ENCODE data around the gene APBA1. TPM values are rescaled to one million over a fixed set of nuclear protein-coding genes. Genes with fewer than 3 reads are reported as not detected.
"Not testable (repeated sequence)": the region's sequence is repeated elsewhere in the genome, so short reads cannot be mapped to it uniquely, and the experiment has no call there.

The APBA1 gene
- total and polyA plus RNA-seq, 9 of the 15 experiments (the other 6 are each of a cell fraction or from before 2014, with no cell fraction given): 0.01 to 0.02 TPM; not detected in 7

DNA sequence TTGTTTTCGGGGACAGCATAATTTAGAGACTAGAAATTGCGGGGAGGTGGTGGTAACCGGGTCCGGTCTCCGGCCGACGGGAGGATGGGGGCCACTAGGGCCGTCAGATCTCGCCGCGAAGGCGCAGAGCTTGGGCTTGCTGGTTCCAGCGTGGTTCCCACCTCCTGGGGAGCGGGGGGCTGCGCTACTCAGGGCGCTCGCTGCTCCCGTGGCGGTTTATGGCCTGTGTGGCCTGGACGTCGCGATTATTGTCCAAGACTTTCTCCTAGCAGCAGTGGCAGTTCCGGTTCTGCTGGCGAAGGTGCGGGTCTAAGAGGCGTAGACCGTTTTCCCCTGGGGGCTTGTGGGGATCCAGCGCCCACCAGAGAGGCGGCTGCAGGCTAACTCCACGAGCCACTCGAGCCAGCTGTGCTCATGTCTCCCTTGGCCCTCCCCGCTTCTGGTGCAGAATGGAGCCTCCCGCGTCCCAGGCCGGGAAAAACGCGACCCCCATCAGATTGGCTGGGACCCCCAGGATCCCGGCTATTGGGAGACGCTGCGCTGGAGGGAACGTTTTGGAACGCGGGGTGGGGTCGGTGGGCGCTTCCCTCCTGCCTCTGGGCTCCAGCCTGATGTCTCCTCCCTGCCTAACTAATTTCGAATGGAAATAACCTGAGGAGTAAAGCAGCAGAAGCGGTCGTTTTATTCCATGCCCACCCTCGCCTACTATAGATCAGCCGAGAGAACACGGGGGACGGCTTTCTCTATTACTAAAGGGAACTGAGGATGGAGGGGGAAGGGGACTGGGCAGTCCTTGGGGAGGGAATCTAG lies 260.0 kb downstream of the APBA1 start (continued):
- TF ChIP-seq, protein P1, sequence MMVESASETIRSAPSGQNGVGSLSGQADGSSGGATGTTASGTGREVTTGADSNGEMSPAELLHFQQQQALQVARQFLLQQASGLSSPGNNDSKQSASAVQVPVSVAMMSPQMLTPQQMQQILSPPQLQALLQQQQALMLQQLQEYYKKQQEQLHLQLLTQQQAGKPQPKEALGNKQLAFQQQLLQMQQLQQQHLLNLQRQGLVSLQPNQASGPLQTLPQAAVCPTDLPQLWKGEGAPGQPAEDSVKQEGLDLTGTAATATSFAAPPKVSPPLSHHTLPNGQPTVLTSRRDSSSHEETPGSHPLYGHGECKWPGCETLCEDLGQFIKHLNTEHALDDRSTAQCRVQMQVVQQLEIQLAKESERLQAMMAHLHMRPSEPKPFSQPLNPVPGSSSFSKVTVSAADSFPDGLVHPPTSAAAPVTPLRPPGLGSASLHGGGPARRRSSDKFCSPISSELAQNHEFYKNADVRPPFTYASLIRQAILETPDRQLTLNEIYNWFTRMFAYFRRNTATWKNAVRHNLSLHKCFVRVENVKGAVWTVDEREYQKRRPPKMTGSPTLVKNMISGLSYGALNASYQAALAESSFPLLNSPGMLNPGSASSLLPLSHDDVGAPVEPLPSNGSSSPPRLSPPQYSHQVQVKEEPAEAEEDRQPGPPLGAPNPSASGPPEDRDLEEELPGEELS (CRISPR knock-in tag; IDR thresholded peaks at IDR 0.05; ENCODE audit: borderline replicate concordance): no peak
- no peak for TF ChIP-seq ADNP (tag; IDR thresholded peaks at IDR 0.05)

DNA sequence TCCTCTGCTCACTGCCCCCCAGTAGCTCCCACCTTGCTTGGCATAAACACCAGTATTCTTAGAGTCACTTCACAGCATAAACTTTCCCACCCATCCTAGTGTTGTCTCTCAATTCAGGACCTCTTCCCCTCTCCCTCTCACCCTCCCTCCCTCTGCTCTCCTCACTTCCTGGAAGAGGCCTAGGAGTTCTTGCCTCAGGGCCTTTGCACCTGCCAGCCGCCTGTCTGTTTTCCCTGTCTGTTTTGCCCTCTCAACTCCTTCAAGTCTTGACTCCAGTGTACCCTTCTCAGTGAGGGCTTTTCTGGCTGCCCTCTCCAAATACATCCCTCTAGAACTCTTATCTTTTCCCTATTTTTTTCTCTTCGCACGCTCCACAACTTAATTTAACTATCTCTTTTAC lies 260.9 kb downstream of the APBA1 start:
- H3K79me2 ChIP-seq (ENCODE audit: control insufficient read depth, insufficient read depth, low read length): no peaks in the 10 kb centered on the region
- FAIRE-seq: no peak
- H3K4me1 ChIP-seq (replicated peaks in 1 of 2; ENCODE audit: control insufficient read depth in 2 of 2, insufficient read depth in 2 of 2, low read length in 2 of 2): peaks cover 0 to 11% of the 10 kb centered on the region in 2 experiments; a peak in 2 of 5 replicates
- H3K9ac ChIP-seq (ENCODE audit: insufficient read depth in 1 of 2, low read depth in 2 of 2, low read length in 2 of 2): no peak overlapping the region
- WGBS (ENCODE audit: insufficient coverage, low coverage, missing lambda C conversion rate): 22% methylated on average over 3 of the region's 3 CpGs
- H3K9me1 ChIP-seq (ENCODE audit: control insufficient read depth, insufficient read depth, low read length): no peaks in the 10 kb centered on the region
- TF ChIP-seq HNRNPH1 (optimal IDR thresholded peaks at IDR 0.05; ENCODE audit: low read depth, low read length): no peak
- no peak for TF ChIP-seq ZNF778 (CRISPR knock-in tag; IDR thresholded peaks at IDR 0.05)
- TF ChIP-seq ZNF140 (CRISPR knock-in tag; IDR thresholded peaks at IDR 0.05): no peak
- no peak for TF ChIP-seq SPI1 (IDR thresholded peaks at IDR 0.05; ENCODE audit: borderline replicate concordance, low read depth, low read length)
- no peak for TF ChIP-seq ZNF444 (CRISPR knock-in tag; IDR thresholded peaks at IDR 0.05)
- TF ChIP-seq GTF2E2 (tag; IDR thresholded peaks at IDR 0.05): no peak
- TF ChIP-seq ZNF274 (IDR thresholded peaks at IDR 0.05; ENCODE audit: borderline replicate concordance, low read depth, low read length): no peak
- no peak for ATAC-seq
- intact Hi-C loops (cut with micrococcal nuclease): no loop called here
- CTCF ChIA-PET (ENCODE audit: low intra/inter-chr PET ratio): no interaction called here
- H3K36me3 ChIP-seq (ENCODE audit: control insufficient read depth, insufficient read depth, low read length): no peaks in the 10 kb centered on the region
- H3K4me2 ChIP-seq (ENCODE audit: insufficient read depth, low read length): no peak overlapping the region
- in situ Hi-C loops (cut with MboI): no loop called here
- no peak overlapping the region for H2AFZ ChIP-seq (ENCODE audit: low read depth, low read length)
- POLR2A ChIA-PET: interaction anchor here (0.6 kb wide), 1 partner anchor 85 kb away, joined by 3 read pairs; no protein-coding TSS in a partner anchor
- peaks cover 3 to 12% of the 10 kb centered on the region in 2 experiments; a peak in 3 of 5 replicates for H3K27me3 ChIP-seq (ENCODE audit: control insufficient read depth in 2 of 2, insufficient read depth in 2 of 2, low read length in 2 of 2)
- BruUV-seq (replicated peaks): no TSS peak
- no peak overlapping the region for H3K27ac ChIP-seq (ENCODE audit: extremely low read depth, low read depth, low read length)
- no peak for DNase-seq (ENCODE audit: extremely low read depth in 1 of 4, low spot score in 3 of 4)
- no peaks in the 10 kb centered on the region for H4K20me1 ChIP-seq (replicated peaks; ENCODE audit: control insufficient read depth, insufficient read depth, low read length)
- H3K4me3 ChIP-seq: no peak overlapping the region
- no peaks in the 10 kb centered on the region for H3K9me3 ChIP-seq (replicated peaks; ENCODE audit: control insufficient read depth, insufficient read depth, low read depth, low read length)

DNA sequence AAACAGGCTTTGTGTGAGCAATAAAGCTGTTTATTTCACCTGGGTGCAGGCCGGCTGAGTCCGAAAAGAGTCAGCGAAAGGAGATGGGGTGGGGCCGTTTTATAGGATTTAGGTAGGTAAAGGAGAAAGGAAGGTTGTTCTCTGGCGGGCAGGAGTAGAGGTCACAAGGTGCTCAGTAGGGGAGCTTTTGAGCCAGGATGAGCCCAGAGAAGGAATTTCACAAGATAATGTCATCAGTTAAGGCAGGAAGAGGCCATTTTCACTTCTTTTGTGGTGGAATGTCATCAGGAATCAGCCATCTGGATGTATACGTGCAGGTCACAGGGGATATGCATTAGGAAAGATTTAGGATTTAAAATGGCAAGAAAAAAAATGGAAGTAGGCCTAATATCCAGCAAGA lies 262.2 kb downstream of the APBA1 start:
- POLR2A ChIA-PET; CTCF ChIA-PET (ENCODE audit: low intra/inter-chr PET ratio): not testable (repeated sequence)

More for the DNA sequence above, 262.2 kb downstream of the APBA1 start:
- 0% methylated on average over 1 of the region's 6 CpGs for WGBS (ENCODE audit: insufficient coverage, low coverage, missing lambda C conversion rate)
- FAIRE-seq; H3K79me2 ChIP-seq (ENCODE audit: control insufficient read depth, insufficient read depth, low read length); H3K36me3 ChIP-seq (ENCODE audit: control insufficient read depth, insufficient read depth, low read length); H3K4me2 ChIP-seq (ENCODE audit: insufficient read depth, low read length); DNase-seq (ENCODE audit: extremely low read depth in 1 of 4, low spot score in 3 of 4); in situ Hi-C loops (cut with MboI); intact Hi-C loops (cut with micrococcal nuclease); H2AFZ ChIP-seq (ENCODE audit: low read depth, low read length); H3K9me1 ChIP-seq (ENCODE audit: control insufficient read depth, insufficient read depth, low read length); H3K9me3 ChIP-seq (replicated peaks; ENCODE audit: control insufficient read depth, insufficient read depth, low read depth, low read length); BruUV-seq (replicated peaks); H4K20me1 ChIP-seq (replicated peaks; ENCODE audit: control insufficient read depth, insufficient read depth, low read length); ATAC-seq; H3K4me3 ChIP-seq; H3K9ac ChIP-seq (ENCODE audit: insufficient read depth in 1 of 2, low read depth in 2 of 2, low read length in 2 of 2); H3K27ac ChIP-seq (ENCODE audit: extremely low read depth, low read depth, low read length): not testable (repeated sequence)
- H3K27me3 ChIP-seq (ENCODE audit: control insufficient read depth in 2 of 2, insufficient read depth in 2 of 2, low read length in 2 of 2): peaks cover 3 to 12% of the 10 kb centered on the region in 2 experiments; a peak in 3 of 5 replicates
- peaks cover 0 to 11% of the 10 kb centered on the region in 2 experiments; a peak in 2 of 5 replicates for H3K4me1 ChIP-seq (replicated peaks in 1 of 2; ENCODE audit: control insufficient read depth in 2 of 2, insufficient read depth in 2 of 2, low read length in 2 of 2)
